SIG-M5 (cell line): ENCODE results near the gene MAST2.
"Not testable (repeated sequence)": the region's sequence is repeated elsewhere in the genome, so short reads cannot be mapped to it uniquely, and the experiment has no call there.

Source experiments
- DNase-seq: peaks from one replicate; lab custom pipeline; 2025; lab: John Stamatoyannopoulos, UW

The MAST2 gene

GRCh38 chr1:45803299-45803780 is at the start of gene MAST2:
Gene MAST2 (plus strand): TSS chr1:45803612. CDS start chr1:45803896, 284 bp downstream.
- no peak for DNase-seq

GRCh38 chr1:45755697-45756096 is 47.7 kb upstream of the MAST2 start:
- no peak for DNase-seq

GRCh38 chr1:45762291-45762690 is 41.1 kb upstream of the MAST2 start:
- DNase-seq = no peak

GRCh38 chr1:45765999-45766792 is 37.2 kb upstream of the MAST2 start:
- no peak for DNase-seq

GRCh38 chr1:45767035-45767434 is 36.4 kb upstream of the MAST2 start:
- no peak for DNase-seq

GRCh38 chr1:45769261-45769932 is 34.0 kb upstream of the MAST2 start:
- no peak for DNase-seq

GRCh38 chr1:45772971-45773370 is 30.4 kb upstream of the MAST2 start:
- no peak for DNase-seq

- DNase-seq = no peak
These were observed 27.6 kb upstream of the MAST2 start for GRCh38 chr1:45775794-45776193.

- no peak for DNase-seq
These were observed 17.8 kb upstream of the MAST2 start for GRCh38 chr1:45785583-45785982.

GRCh38 chr1:45787905-45788304 is 15.5 kb upstream of the MAST2 start:
- DNase-seq = no peak

GRCh38 chr1:45789601-45790000 is 13.8 kb upstream of the MAST2 start:
- DNase-seq = no peak

- no peak for DNase-seq
These were observed 10.7 kb upstream of the MAST2 start for GRCh38 chr1:45792744-45793143.

- no peak for DNase-seq
These were observed 9.3 kb upstream of the MAST2 start for GRCh38 chr1:45793942-45794604.

GRCh38 chr1:45796381-45796780 is 7.0 kb upstream of the MAST2 start:
- no peak for DNase-seq

- DNase-seq = no peak
These were observed 6.5 kb upstream of the MAST2 start for GRCh38 chr1:45796946-45797345.

GRCh38 chr1:45800899-45801298 is 2.5 kb upstream of the MAST2 start:
- no peak for DNase-seq

- no peak for DNase-seq
These were observed 791 bp upstream of the MAST2 start for GRCh38 chr1:45802343-45803298.

GRCh38 chr1:45803781-45804668 is 613 bp downstream of the MAST2 start:
- not testable (repeated sequence) for DNase-seq

GRCh38 chr1:45804669-45804969 is 1.2 kb downstream of the MAST2 start:
- DNase-seq = no peak

GRCh38 chr1:45806129-45806528 is 2.7 kb downstream of the MAST2 start:
- no peak for DNase-seq

- no peak for DNase-seq
These were observed 6.3 kb downstream of the MAST2 start for GRCh38 chr1:45809761-45810160.
